Mammary epithelial cell (primary cell): ENCODE results near the gene KRT10.

Source experiments
- CTCF ChIP-seq, 2 donors: IDR thresholded peaks in 1 of 2; conservative IDR thresholded peaks in 1 of 2; 2 replicates each; pipeline ENCODE4 v1.5.1; 2011 to 2012; ENCODE audit warnings: inconsistent platforms in 2 of 2, low read length in 2 of 2, mild to moderate bottlenecking in 2 of 2, control low read depth in 1 of 2, low read depth in 1 of 2; ENCODE audit not compliant: insufficient read depth in 1 of 2; ENCODE audit errors: extremely low read depth in 1 of 2
- EZH2 ChIP-seq: IDR thresholded peaks from 2 replicates; pipeline ENCODE4 v1.6.1; 2012; ENCODE audit warnings: low read length, inconsistent platforms, borderline replicate concordance

GRCh38 chr17:40830085-40830776 lies 7.8 kb upstream of the KRT10 start:
- TF ChIP-seq CTCF (conservative IDR thresholded peaks at IDR 0.05 in 1 of 2, IDR thresholded peaks at IDR 0.05 in 1 of 2; ENCODE audit: extremely low read depth in 1 of 2, insufficient read depth in 1 of 2, low read depth in 1 of 2, low read length in 2 of 2): no peak
- no peak for TF ChIP-seq EZH2
